Stimulated activated CD4-positive, alpha-beta T cell treated with anti-CD3 and anti-CD28 coated beads, Interleukin-12 subunit alpha, Interleukin-12 subunit beta, amount 100 ng/mL, for 24 hours (primary cell): ENCODE measurements around the gene IGFBPL1.
"Not testable (repeated sequence)": the region's sequence is repeated elsewhere in the genome, so short reads cannot be mapped to it uniquely, and the experiment has no call there.

Experiments
- DNase-seq, 2 experiments: peaks; one replicate each; pipeline ENCODE4 v3.0.0-alpha.2; 2020; ENCODE audit warnings: low read depth in 2 of 2

IGFBPL1 gene

GRCh38 chr9:38380230-38380871 is 43.9 kb downstream of the IGFBPL1 start:
- no peak for DNase-seq

- not testable (repeated sequence) for DNase-seq
Observed at GRCh38 chr9:38377336-38378083, 46.7 kb downstream of the IGFBPL1 start.

- DNase-seq, result no peak
Observed at GRCh38 chr9:38376021-38376670, 48.1 kb downstream of the IGFBPL1 start.

GRCh38 chr9:38375572-38375963 is 48.7 kb downstream of the IGFBPL1 start:
- no peak for DNase-seq

- DNase-seq, result no peak
Observed at GRCh38 chr9:38374847-38375571, 49.2 kb downstream of the IGFBPL1 start.

- no peak for DNase-seq
Observed at GRCh38 chr9:38373679-38374078, 50.6 kb downstream of the IGFBPL1 start.

GRCh38 chr9:38372762-38373619 is 51.3 kb downstream of the IGFBPL1 start:
- no peak for DNase-seq

GRCh38 chr9:38371495-38371894 is 52.8 kb downstream of the IGFBPL1 start:
- no peak for DNase-seq

GRCh38 chr9:38370176-38370575 is 54.1 kb downstream of the IGFBPL1 start:
- DNase-seq, result no peak

GRCh38 chr9:38368731-38369130 is 55.5 kb downstream of the IGFBPL1 start:
- DNase-seq, result no peak

- DNase-seq, result no peak
Observed at GRCh38 chr9:38367898-38368297, 56.4 kb downstream of the IGFBPL1 start.

GRCh38 chr9:38363589-38363925 is 60.7 kb downstream of the IGFBPL1 start:
- DNase-seq, result no peak

GRCh38 chr9:38362852-38363588 is 61.2 kb downstream of the IGFBPL1 start:
- peak in 1 of 2 experiments; percentile 3 for DNase-seq

- no peak for DNase-seq
Observed at GRCh38 chr9:38361473-38361850, 62.8 kb downstream of the IGFBPL1 start.

GRCh38 chr9:38360839-38361472 is 63.3 kb downstream of the IGFBPL1 start:
- DNase-seq, result no peak

- DNase-seq, result no peak
Observed at GRCh38 chr9:38359689-38360385, 64.4 kb downstream of the IGFBPL1 start.

- no peak for DNase-seq
Observed at GRCh38 chr9:38359297-38359653, 65.0 kb downstream of the IGFBPL1 start.

- no peak for DNase-seq
Observed at GRCh38 chr9:38358390-38359296, 65.6 kb downstream of the IGFBPL1 start.
